Ammon's horn (tissue), 1 donor: ENCODE data around the gene HIVEP3.

Experiments used
- DNase-seq: peaks from one replicate; pipeline ENCODE4 v3.0.0-alpha.2; 2016; ENCODE audit warnings: low spot score

Gene HIVEP3

DNA sequence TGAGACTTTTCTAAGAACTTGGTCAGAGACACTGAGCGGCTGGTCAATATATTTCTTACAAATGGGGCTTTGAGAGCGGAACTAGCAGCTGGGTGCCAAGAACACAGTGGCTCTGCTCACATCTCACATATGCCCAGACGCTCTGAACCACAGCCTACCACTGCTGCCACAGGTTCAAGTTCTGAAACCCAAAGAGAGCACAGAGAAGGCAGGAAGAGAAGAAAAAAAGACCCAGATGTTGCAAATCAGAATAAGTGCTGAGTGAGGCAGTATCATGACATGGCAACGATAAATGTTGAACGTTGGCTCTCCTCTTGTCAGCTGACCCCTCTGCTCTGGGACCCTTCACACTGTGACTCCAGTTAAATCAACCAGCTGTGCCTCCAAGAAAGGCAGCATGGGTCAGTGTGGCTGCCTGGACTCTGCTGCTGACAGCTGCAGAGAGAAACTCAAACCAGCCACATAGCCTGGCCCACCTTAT, 26.4 kb downstream of the HIVEP3 start:
- DNase-seq, result peak; percentile 50

DNA sequence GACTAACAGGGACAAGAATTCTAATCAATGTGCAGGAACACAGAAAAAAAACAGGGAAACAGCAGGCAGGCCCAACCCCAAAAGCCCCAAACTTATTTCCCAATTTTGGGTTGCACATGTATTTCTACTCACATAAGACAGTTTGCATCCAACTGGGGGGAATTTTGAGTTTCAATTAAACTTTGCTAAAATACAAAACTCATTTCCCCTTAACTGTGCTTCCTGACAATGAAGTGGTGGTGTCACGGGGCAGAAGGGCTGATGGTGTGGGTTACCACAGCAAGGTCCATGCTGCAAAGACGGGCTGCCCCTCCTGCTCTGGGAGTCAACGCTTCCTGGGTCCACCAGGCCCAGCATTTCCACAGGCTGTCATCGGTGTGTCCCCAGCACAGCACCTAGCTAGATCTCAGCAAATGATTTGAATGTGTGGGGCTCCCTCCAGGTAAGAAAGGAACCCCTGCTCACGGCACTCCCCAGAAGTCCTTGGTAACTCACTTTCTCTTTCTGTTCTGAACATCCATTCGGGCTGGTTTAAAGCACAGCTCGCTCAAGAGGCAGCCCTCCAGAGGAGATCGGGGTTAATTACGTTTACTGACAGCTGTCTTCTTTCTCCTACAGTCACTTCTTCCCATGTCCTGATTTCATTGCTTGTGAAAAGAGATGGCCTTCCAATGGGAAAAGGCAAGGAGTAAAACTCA, 27.4 kb downstream of the HIVEP3 start:
- DNase-seq, result peak; percentile 40

DNA sequence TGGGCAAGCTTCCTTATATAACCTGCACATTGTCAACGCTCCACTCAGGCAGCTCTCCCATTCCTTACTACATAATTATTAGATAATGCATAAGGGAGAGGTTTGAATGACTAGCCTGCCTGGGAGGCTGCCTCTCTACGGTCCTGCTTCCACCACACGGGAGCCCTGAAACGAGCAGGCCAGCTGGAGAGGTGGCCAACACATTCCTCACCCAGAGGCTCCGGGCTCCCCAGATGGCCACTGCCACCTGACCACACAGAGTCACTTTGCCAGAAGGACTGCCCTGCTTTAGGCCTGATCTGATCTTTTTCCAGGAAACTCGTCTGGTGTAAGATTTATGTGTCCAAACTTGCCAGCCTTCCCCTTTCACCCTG, 27.9 kb downstream of the HIVEP3 start:
- DNase-seq, result peak; percentile 34

DNA sequence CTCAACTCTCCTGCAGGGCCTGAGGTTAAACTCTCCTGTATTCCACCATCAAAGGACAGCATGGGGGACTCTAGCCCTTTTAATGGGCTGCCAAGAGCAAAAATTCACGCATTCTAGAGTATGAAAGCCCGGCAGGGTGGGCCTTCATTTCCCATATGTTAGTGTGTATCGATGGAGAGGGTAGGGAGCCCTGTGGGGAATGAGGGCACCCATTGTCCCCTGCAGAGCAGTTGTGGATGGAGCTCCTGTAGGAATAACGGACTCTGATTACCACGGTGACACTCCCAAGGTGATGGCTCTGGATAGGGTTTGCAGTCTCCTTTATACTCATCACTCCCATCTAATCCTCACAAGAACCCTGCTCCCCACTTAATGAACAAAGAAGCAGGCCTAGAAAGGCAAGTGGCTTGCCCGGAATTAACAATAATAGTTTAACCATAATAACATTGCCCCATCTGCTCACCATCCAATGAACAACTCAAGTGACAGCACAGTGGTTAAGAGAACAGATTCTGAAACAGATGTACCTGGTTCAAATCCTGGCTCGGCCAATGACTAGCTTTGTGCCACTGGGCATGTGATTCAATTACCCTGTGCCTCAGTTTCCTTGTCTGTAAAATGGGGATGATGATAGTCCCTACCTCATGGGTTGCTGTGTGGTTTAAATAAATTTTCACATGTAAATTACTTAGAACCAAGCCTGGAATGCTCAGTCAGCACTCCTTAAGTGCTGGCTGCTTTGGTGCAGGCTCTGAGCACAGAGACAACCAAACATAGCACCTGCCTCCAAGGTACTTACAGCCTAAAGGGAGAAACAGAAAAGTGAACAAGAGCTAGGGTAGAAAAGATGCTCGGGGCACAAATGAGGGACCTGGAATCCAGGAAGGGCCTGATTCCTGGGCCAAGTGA, 29.0 kb downstream of the HIVEP3 start:
- DNase-seq, result no peak

DNA sequence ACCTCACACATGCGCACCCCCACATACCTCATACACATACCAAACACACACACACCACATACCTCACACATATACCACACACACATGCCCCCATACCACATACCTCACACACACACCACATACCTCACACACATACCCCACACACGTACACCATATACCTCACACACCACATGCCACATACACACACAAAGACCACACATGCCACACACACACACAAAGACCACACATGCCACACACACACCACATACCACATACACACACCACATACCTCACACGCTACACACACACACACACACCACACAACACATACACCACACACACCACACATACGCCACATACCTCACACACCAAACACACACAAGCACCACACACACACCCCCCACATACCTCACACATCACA, 30.0 kb downstream of the HIVEP3 start:
- no peak for DNase-seq

DNA sequence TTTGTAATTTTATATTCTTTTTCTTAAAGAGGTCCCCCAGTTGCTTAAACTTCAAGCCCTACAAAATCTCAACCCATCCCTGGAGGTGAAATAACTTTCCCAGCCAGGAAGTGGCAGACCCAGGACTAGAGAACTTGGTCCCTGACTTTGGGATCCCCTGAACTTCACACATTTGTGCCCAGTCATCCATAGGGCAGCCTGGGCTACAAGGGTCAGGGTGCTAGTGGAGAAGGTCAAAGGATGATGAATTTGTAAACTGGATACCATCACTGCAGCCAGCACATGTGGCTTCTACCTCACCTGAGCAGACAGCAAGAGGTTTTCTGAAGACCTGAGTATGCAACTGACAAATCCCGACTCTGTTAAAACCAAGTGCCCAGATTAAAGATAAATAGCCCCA, 31.4 kb downstream of the HIVEP3 start:
- no peak for DNase-seq

DNA sequence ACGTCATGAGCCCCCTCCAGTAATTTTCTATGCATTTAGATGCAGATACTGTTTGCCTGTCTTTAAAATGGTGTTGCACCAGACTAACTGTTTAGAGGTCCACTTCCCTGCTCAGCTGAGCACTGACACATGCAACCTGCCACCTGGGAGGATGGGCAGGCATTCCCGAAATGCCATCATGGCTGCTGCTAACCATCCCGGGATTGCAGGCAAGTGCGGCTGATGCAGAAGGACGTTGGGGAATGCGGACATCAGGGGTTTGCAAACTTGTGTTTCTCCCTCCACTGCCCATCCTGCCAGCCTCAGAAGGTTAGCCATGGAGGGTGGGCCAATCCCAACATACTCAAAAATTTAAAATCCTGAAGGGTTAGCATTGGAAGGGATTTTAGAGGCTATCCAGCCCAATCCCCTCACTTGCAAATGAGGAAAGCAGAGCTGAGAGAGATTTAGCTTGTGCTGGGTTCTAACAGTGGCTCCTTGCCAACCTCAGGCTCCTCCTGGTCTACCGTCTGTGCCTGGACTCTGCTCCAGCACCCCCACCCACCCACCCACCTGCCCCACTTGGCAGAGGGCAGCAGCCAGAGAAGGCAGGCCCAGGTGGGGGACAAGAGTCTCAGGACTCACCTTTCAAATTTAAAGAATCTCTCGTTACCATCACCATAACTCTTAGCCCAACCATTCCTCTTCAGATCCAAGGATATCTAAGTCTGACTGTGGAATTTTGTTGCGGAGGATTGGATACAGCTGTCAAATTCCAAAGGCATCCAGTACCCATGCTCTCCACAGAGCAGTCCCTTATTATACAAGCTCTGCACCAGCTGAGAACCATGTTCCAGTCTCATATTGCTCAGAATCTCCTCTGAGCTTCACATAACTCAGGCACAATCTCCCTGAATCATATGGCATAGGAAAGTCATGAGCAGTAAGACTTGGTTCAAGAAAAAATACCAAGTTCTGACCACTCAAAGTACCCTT, 34.2 kb downstream of the HIVEP3 start:
- DNase-seq, result no peak

DNA sequence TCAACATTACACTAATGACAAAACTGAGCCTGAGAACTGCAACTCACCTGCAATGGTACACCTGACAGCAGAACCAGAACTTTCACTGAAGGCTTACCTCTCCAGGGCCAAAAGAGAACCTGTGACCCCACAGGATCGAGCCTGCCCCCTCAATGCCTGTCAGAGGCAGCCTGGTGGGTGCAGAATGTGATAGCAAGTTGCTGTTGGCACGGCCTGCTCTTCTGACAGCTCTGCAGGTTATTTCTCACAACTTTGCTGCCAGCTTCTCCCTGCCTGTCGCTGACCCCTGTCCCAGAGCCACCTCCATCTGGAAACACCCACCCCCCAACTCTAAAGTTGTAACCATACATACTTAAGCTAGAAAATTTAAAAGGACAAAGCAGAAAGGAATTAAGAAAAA, 35.2 kb downstream of the HIVEP3 start:
- no peak for DNase-seq

DNA sequence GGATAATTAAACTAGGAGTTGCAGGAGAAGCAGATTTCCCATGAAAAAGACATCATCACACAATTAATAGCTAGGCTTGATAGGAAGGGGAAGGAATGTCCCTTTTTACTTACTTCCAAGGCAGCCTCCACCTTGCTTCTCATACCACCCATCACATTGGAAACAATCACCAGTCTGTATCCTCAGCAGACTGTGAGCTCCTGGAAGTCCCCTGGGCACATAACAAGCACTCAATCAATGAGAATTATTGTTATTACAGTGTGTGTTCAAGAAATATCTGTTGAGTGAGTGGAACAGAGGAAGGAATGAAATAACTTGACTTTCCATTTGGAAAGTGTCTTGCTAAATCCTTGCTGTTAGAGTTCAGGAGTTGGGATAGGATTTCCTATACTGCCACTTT, 36.2 kb downstream of the HIVEP3 start:
- DNase-seq, result no peak

DNA sequence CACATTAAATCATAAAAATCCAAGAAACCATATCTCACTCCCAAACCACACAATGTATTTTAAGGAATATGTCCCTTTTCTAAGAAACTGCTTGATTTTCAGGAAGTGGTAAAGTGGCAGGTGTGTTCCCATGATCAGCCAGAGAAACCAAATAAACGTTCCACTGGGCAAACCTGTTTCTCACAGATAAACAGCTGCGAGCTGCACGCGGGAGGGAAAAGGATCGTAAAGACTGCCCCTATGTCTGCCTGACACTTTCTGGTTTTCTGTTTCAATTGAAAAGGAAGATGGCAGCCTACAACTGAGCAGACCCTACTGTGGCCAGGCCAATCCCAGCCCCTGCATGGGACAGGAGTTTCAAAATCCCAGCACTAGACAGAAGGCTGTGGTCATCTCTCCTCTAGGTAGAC, 36.6 kb downstream of the HIVEP3 start:
- no peak for DNase-seq

DNA sequence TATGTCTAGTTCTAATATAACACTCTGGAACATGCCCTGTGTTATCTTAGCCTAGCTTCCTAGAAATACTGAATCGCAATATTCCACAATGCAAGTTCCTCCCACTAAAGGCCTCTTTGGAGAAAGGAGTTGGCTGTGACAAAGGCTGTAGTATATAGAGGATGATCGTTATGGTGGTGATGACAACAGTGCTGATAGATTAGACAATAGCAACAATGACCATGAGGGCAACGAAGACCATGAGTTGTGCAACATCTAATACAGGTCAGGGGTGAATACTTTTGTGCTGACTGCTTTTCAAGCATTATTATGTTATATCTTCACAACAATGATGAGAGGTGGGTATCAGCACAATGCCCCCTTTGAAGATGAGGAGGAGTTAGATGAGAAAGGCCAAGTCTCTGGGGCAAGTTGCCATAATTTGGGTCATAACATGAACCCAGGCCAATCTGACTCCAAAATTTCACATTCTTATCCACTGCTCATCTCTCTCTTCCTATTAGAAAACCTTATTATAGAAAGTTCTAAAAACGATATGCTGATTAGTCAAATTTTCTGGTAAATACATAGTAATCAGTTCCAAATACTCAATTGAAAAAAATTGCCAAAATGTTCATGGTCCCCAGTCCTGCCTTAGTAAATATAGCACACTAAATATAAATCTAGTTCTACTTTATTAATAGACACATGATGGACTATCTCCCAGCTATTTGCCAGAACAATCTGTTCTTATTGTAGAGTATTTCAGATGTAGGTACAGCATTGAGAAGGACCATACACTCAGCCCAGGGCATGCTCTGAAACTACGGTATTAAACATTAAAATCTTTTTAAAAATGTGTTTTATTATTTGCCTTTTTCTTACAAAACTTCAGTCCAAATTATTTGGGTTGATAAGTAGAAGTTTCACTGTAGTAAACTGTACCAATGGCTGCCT, 37.5 kb downstream of the HIVEP3 start:
- DNase-seq, result no peak

DNA sequence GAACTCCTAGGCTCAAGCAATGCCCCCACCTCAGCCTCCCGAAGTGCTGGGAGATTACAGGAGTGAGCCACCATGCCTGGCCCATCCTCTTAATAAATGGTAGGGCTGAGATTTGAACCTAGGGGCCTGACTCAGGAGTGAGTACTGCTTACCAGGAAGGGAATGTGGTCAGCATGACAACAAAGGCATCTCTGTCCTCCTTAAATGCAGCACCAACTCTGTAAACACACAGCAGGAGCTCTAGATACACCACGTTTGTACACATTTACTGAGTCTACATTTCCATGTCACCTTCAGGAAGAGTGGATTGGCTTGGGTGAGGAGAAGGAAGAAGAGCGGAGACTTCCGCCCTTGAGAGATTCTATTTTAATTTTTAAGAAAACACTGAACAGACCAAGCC, 38.5 kb downstream of the HIVEP3 start:
- DNase-seq, result no peak

DNA sequence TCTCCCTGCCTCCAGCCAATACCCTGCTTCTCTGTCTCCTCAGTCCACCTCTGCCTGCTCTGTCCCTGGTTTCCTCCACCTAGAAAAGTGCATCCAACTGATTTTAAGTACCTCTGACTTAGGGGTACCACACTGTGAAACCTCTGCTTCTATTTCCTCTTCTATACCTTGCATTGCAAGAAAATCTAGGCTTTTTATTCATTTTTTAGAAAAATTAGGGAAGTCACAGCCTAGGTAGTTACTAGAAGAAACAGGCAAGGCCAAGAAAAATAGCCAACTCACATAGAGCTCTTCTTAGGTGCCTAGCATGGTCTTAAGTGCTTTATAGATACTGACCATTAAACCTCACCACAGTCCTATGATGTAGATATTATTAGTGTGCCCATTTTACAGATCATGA, 39.1 kb downstream of the HIVEP3 start:
- DNase-seq, result no peak

DNA sequence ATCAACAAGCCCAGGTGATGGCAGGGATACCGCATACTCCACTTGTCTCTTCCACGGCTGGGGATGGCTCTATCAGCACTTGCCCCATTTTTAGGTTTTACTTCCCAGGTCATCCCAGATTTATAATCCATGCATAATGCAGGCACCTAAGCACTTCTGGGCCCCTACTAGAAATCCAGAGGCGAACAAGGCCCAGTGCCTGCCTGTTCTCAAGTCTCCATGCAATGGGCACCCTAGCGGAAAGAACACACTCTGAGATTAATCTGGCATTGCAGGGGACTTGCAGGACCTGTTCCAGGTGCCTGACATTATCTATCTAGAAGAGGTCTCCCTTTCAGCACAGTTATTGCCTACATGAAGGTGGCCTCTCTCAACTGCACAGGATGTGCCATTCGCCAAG, 39.8 kb downstream of the HIVEP3 start:
- no peak for DNase-seq

DNA sequence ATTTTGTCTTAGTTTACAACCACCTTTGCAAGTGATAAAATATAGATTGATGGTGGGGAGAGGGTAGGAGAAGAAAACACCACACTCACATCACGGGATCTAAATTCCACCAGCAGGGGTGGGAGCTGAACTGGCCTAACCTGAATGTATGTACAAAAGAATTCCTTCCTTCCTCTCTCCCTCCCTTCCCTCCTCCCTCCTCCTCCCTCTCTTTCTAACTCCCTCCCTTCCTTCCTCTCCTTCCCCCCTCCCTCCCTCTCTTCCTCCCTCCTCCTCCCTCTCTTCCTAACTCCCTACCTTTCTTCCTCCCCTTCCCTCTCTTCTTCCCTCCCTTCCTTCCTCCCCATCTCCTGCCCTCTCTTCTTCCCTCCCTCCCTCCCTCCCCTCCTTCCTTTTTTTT, 40.2 kb downstream of the HIVEP3 start:
- DNase-seq, result no peak

DNA sequence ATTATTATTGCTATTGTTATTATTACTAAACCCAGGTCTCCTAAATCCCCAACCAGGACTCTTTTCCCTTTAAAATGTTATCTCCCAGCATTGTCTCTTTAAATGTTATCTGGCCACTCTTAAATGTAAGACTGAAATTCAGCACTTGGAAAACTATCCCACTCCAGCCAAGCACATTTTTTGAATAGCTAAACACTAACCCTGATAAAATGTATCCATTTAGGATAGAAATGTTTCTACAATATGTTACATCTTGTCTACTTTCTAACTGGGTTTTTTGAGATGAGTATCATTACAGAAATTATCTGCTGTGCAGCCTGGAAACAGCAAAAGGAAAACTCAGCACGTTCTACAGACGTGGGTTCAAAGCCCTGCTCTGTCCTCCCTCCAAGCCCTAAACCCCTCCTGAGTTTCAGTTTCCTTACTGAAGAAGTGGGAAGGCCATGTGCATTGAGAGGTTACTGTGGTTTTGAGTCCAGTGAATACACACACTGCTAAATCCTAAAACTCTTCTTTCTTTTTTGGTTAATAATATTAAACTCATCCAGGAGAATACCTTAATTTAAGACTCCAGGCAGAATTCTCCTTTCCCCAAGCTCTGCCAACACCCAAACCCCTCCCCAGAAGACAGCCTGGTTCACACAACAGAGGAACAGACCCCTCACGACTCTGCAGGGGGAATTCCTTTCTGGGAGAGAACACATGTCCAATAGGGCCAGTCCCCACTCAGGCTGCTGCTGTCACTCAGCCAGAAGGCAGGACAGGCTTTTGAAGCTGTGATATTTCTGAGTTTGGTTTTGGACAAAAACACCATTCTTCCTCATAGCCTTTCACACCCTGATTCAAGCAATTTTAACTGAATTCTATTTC, 41.9 kb downstream of the HIVEP3 start:
- no peak for DNase-seq

DNA sequence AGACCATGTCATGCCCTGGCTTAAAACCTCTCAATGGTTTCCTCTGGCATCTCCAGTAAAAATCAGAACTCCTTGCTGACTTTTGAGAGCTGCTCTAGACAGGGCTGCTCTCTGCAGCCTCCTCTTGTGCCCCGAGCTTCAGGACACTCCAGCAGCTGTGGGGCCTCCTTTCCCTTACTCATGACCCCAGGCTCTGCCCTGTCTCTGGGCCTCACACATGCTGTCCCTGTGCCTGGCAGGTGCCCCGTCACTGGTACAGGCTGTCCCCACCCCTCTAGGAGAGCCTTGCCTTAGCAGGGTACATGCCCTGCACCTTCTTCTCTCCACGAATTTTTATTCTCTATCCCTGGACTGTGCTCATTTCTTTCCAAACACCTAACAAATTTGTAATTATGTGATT, 43.2 kb downstream of the HIVEP3 start:
- no peak for DNase-seq

DNA sequence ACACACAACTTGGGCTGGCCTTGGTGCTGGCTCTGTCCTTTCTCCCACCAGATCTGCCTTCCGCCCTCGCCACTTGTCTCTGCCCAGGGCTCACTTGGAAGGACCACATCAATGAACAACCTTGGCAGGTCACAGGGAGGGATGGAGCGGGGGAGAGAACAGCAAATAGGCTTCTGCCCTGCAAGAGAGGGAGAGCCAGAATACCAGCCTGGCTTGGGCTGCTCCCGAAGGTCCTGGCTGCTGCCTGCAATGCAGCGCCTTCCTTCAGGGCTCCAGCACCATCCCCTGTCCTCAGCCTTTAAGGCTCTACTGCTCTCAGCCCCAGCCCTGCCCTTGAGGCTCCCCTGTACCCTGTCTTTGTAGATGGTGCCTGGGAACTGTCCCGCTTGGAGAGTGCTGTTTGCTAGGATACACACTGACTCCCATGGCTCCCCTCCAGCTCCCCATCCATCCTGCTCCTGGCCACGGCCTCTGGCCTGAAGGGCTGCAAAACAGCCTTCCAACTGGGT, 43.8 kb downstream of the HIVEP3 start:
- peak; percentile 33 for DNase-seq

DNA sequence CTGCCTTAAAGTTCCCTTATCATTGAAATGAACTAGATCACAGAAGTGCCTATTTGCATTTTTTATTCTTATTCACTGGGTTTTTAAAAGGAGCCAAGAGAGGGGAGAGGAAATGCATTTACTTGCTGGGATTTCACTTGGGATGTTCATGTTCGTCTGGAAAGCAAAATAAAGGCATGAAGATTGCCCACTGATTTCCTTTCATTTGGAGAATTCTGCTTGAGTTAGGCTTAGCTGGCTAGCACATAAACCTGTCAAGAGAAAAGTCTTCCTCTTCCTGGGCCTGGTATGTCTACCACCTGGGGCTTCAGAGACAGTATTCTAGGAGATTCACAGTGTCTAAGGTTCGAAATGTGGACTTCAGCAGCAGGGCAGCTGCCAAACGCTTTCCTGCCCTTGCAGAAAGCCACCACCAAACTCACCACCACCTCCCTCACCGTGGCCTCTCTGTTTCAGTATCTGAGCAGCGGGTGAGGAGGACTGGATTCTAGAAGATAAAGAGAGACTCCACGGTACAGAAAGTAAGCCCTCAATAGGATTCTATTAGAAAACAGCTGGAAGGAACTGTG, 44.5 kb downstream of the HIVEP3 start:
- no peak for DNase-seq

DNA sequence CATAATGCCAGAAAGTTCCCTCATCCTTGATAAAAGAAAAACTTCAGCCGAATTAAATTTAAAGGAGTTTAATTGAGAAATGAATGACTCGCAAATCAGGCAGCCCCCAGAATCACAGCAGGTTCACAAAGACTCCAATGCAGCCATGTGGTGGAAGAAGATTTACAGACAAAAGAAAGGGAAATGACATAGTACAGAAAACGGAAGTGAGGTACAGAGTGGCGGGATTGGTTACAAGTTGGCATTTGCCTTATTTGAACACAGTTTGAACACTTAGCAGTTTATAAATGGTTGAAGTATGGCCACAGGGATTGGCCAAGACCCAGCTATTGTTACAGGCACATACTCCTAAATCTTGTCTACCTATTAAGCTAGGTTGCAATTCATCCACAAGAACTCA, 46.6 kb downstream of the HIVEP3 start:
- DNase-seq, result no peak
